Measurements from ENCODE around the gene SH3RF3. TPM values are rescaled to one million over a fixed set of nuclear protein-coding genes. Genes with fewer than 3 reads are reported as not detected.

The SH3RF3 gene
- total RNA-seq, 1 donor from 2014 or later: 10.8 TPM

- Histone ChIP-seq H3K4me1 (peaks cover 27% of the 10 kb centered on the region), H3K27me3 (no peaks in the 10 kb centered on the region), H3K36me3 (no peaks in the 10 kb centered on the region), H3K4me3 (no peak overlapping the region), H3K9me3 (no peaks in the 10 kb centered on the region), H3K27ac (no peak overlapping the region)
- DNase-seq (ENCODE audit: extremely low spot score in 2 of 2): no peak
- intact Hi-C loops (cut with DNase I): no loop called here
- TF ChIP-seq POLR2AphosphoS5 (IDR thresholded peaks at IDR 0.05; ENCODE audit: insufficient read depth in 1 of 2, low read depth in 1 of 2) (no peak), POLR2A (IDR thresholded peaks at IDR 0.05) (no peak)
Measured at GRCh38 chr2:109404681-109405080, 275.7 kb downstream of the SH3RF3 start.

DNA sequence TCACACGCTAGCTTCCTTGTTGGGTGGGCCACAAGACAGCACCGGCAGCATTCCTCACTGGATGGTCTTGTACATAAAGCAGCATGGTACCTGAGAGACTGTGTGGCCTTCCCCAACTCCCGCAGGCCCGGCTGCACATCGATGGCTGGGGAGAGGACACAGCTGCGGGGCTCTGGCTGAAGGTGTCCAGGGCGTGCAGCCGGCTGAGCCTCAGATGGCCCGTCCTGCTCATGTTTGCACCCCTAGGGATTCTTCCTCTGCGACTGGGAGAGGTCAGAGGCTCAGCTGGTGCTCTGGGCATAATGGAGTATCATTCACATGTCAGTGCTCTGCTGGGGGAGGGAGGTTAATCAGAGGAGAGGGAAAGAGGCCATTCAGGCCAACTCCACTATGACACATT, 276.9 kb downstream of the SH3RF3 start:
- H3K4me3 ChIP-seq: no peak overlapping the region
- TF ChIP-seq POLR2AphosphoS5 (IDR thresholded peaks at IDR 0.05; ENCODE audit: insufficient read depth in 1 of 2, low read depth in 1 of 2): no peak
- TF ChIP-seq CTCF (IDR thresholded peaks at IDR 0.05): no peak
- no peak for TF ChIP-seq POLR2A (IDR thresholded peaks at IDR 0.05)

DNA sequence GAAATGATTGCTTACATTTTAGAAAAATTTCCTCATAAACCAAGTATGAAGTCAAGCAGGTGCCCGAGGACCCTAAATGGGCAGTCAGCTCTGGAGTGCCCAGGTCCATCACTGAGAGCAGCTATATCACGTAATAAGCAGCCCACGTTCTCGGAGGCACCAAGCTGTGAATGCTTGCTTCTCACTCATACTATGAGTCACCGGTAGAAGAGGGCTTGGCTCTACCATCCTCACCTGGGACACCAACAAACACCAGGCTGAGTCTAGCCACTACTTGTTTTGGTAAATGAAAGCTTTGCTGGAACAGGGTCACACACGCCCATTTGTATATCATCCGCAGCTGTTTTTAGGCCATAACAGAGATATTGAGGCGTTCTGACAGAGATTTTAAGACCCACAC, 277.3 kb downstream of the SH3RF3 start:
- no peaks in the 10 kb centered on the region for H3K36me3 ChIP-seq
- no peak for TF ChIP-seq POLR2A (IDR thresholded peaks at IDR 0.05)
- TF ChIP-seq CTCF (IDR thresholded peaks at IDR 0.05): no peak
- peak in 1 of 2 donors; percentile 49 for TF ChIP-seq POLR2AphosphoS5 (IDR thresholded peaks at IDR 0.05; ENCODE audit: insufficient read depth in 1 of 2, low read depth in 1 of 2)
- H3K27ac ChIP-seq: no peak overlapping the region
- intact Hi-C loops (cut with DNase I): no loop called here
- peaks cover 43% of the 10 kb centered on the region for H3K4me1 ChIP-seq
- no peaks in the 10 kb centered on the region for H3K9me3 ChIP-seq
- H3K4me3 ChIP-seq: no peak overlapping the region
- no peaks in the 10 kb centered on the region for H3K27me3 ChIP-seq
- no peak for DNase-seq (ENCODE audit: extremely low spot score in 2 of 2)

More for the DNA sequence above, 276.9 kb downstream of the SH3RF3 start:
- Histone ChIP-seq H3K4me1 (peaks cover 39% of the 10 kb centered on the region), H3K27ac (no peak overlapping the region), H3K9me3 (no peaks in the 10 kb centered on the region), H3K36me3 (no peaks in the 10 kb centered on the region), H3K27me3 (no peaks in the 10 kb centered on the region)
- DNase-seq (ENCODE audit: extremely low spot score in 2 of 2): no peak
- intact Hi-C loops (cut with DNase I): no loop called here

DNA sequence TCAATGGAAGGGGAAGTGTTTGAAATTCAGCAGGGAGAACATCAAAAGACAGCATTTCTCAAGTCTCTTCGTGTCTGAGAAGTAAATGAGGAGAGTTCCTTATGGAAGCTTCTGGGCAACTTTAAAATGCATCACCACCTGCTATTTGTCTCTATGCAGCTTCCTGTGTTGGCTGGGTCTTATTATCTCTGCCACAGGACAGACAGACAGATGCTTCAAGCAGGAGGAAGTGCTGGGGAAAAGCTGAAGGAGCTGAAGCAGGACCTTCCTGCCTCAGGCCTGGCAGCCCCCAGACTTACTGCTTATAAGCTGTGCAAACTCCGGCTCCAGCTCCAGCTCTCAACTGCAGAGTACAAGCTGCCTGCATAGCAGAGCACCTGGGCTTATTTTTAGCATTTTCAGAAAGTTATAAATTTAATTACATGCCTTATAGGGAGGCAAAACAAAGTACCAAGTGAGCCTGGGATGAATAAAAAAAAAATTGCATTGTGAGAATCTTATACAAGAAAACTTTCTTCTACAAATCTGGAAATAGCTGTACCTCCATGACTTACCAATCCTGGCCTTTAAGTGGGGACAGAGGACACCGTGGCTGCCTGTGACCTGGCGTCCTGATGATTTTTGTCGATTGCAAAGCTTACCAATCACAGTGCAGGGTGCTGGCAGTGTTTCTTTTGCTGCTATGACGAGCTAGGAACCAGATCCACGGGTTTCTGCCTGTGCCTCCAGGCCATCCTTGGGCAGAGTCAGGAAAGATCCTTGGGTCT, 278.5 kb downstream of the SH3RF3 start:
- TF ChIP-seq POLR2A (IDR thresholded peaks at IDR 0.05): no peak
- TF ChIP-seq POLR2AphosphoS5 (IDR thresholded peaks at IDR 0.05; ENCODE audit: insufficient read depth in 1 of 2, low read depth in 1 of 2): no peak
- TF ChIP-seq CTCF (IDR thresholded peaks at IDR 0.05): no peak
- Histone ChIP-seq H3K27me3 (no peaks in the 10 kb centered on the region), H3K9me3 (no peaks in the 10 kb centered on the region), H3K27ac (no peak overlapping the region), H3K4me3 (no peak overlapping the region), H3K4me1 (peaks cover 48% of the 10 kb centered on the region), H3K36me3 (no peaks in the 10 kb centered on the region)
- no peak for DNase-seq (ENCODE audit: extremely low spot score in 2 of 2)
- intact Hi-C loops (cut with DNase I): no loop called here

GRCh38 chr2:109408043-109408335, 279.0 kb downstream of the SH3RF3 start:
- no peak for TF ChIP-seq POLR2AphosphoS5 (IDR thresholded peaks at IDR 0.05; ENCODE audit: insufficient read depth in 1 of 2, low read depth in 1 of 2)
- TF ChIP-seq CTCF (IDR thresholded peaks at IDR 0.05): no peak
- TF ChIP-seq POLR2A (IDR thresholded peaks at IDR 0.05): no peak
- no peak overlapping the region for H3K27ac ChIP-seq
- intact Hi-C loops (cut with DNase I): no loop called here

More at GRCh38 chr2:109408043-109408335, 279.0 kb downstream of the SH3RF3 start:
- H3K36me3 ChIP-seq: no peaks in the 10 kb centered on the region
- peaks cover 48% of the 10 kb centered on the region for H3K4me1 ChIP-seq
- H3K4me3 ChIP-seq: no peak overlapping the region
- DNase-seq (ENCODE audit: extremely low spot score in 2 of 2): no peak
- H3K27me3 ChIP-seq: no peaks in the 10 kb centered on the region
- H3K9me3 ChIP-seq: no peaks in the 10 kb centered on the region

All from vagina (tissue), 2 donors.